HL-60 (cell line): ENCODE results near the gene MAP1A.

Source experiments
- CTCF ChIP-seq: IDR thresholded peaks from one replicate; pipeline ENCODE4 v1.5.1; 2011; ENCODE audit warnings: low read length, control low read depth, inconsistent platforms; ENCODE audit not compliant: insufficient read depth
- POLR2AphosphoS5 ChIP-seq: IDR thresholded peaks from 2 replicates; pipeline ENCODE4 v1.6.1; 2012; ENCODE audit warnings: low read depth
- REST ChIP-seq: IDR thresholded peaks from 2 replicates; pipeline ENCODE4 v1.6.1; 2012; ENCODE audit warnings: low read depth; ENCODE audit not compliant: insufficient replicate concordance

- TF ChIP-seq REST = no peak
- TF ChIP-seq CTCF = no peak
- no peak for TF ChIP-seq POLR2AphosphoS5
These were observed 7.7 kb downstream of the MAP1A start for GRCh38 chr15:43525131-43525530.
